Caco-2 (cell line): ENCODE data around the gene PTGER2. TPM values are rescaled to one million over a fixed set of nuclear protein-coding genes. Genes with fewer than 3 reads are reported as not detected.

Experiments
- BruUV-seq: library from RNA; stranded (reverse); fragments of 400-500 nt; replicated peaks from 2 replicates; lab custom pipeline; 2021; lab: Mats Ljungman, UMichigan
- CTCF ChIA-PET: fragments of 300-600 bp; sonication (Branson Sonifier 250); formaldehyde crosslinking; loops from one replicate; lab custom pipeline; 2022; ENCODE audit warnings: antibody characterized with exemption; lab: Charles Lee
- POLR2A ChIA-PET: fragments of 300-600 bp; sonication (Branson Sonifier 250); formaldehyde crosslinking; loops from one replicate; lab custom pipeline; 2022; ENCODE audit warnings: antibody characterized with exemption; lab: Charles Lee
- DNase-seq, 2 experiments: peaks; one replicate each; pipeline versions ENCODE4 v3.0.0 to v3.0.0-alpha.2; 2020 to 2022
- H3K27me3 ChIP-seq: replicated peaks from 2 replicates; pipeline ENCODE4 v1.6.0; 2011; ENCODE audit warnings: low read length; ENCODE audit not compliant: control insufficient read depth, insufficient read depth
- H3K36me3 ChIP-seq: 2 replicates; pipeline ENCODE4 v1.5.1; 2011; ENCODE audit warnings: low read length; ENCODE audit not compliant: control insufficient read depth, insufficient read depth
- H3K4me1 ChIP-seq: fragments of 250-450 bp; sonication (Bioruptor Pico); 2 replicates; pipeline ENCODE4 v1.5.1; 2020; ENCODE audit warnings: mild to moderate bottlenecking
- H3K4me3 ChIP-seq: 2 replicates; pipeline ENCODE4 v1.5.1; 2011; ENCODE audit warnings: low read depth, mild to moderate bottlenecking, control low read depth, low read length
- H3K9me3 ChIP-seq: fragments of 250-450 bp; sonication (Bioruptor Pico); 2 replicates; pipeline ENCODE4 v1.5.1; 2020; ENCODE audit warnings: mild to moderate bottlenecking, moderate library complexity
- H3K27ac Mint-ChIP-seq: one replicate; pipeline ENCODE4 v1.8.0; 2022; ENCODE audit warnings: mixed read lengths; ENCODE audit not compliant: unreplicated experiment
- H3K27me3 Mint-ChIP-seq: one replicate; pipeline ENCODE4 v1.8.0; 2022; ENCODE audit warnings: mixed read lengths; ENCODE audit not compliant: insufficient read depth, unreplicated experiment
- H3K36me3 Mint-ChIP-seq: one replicate; pipeline ENCODE4 v1.8.0; 2022; ENCODE audit warnings: mild to moderate bottlenecking, mixed read lengths; ENCODE audit not compliant: insufficient read depth, unreplicated experiment
- H3K4me1 Mint-ChIP-seq: one replicate; pipeline ENCODE4 v1.8.0; 2022; ENCODE audit warnings: low read depth, mixed read lengths; ENCODE audit not compliant: unreplicated experiment
- H3K4me3 Mint-ChIP-seq: one replicate; pipeline ENCODE4 v1.8.0; 2022; ENCODE audit warnings: mild to moderate bottlenecking, moderate library complexity, mixed read lengths; ENCODE audit not compliant: unreplicated experiment
- H3K9me3 Mint-ChIP-seq: one replicate; pipeline ENCODE4 v1.8.0; 2022; ENCODE audit warnings: mixed read lengths; ENCODE audit not compliant: unreplicated experiment
- intact Hi-C: fragments of 100-400 bp; cut with micrococcal nuclease; formaldehyde crosslinking; loops from one replicate; pipeline ENCODE4 v1.10.0; 2022; ENCODE audit not compliant: unreplicated experiment
- total RNA-seq: library from RNA; stranded (reverse); gene quantifications from 2 replicates; pipeline ENCODE4 v1.2.3, GENCODE V29; 2022
- TF ChIP-seq, protein P1 (sequence below), 2 experiments: fragments of 200-600 bp in 1 of 2; IDR thresholded peaks; 1 replicate in 1 of 2; 2 replicates in 1 of 2; pipeline versions ENCODE4 v1.5.1 to v1.8.0; 2011 to 2022; ENCODE audit warnings: antibody characterized with exemption in 1 of 2, control low read depth in 1 of 2, inconsistent platforms in 1 of 2, low read depth in 1 of 2, low read length in 1 of 2, mild to moderate bottlenecking in 1 of 2, moderate library complexity in 1 of 2; ENCODE audit not compliant: insufficient read depth in 1 of 2, severe bottlenecking in 1 of 2, unreplicated experiment in 1 of 2

Gene PTGER2
- total RNA-seq, 1 experiment from 2014 or later: 0.27 TPM

GRCh38 chr14:52354242-52354641 is 40.1 kb downstream of the PTGER2 start:
- no peaks in the 10 kb centered on the region for H3K9me3 ChIP-seq
- H3K27me3 ChIP-seq: no peaks in the 10 kb centered on the region
- CTCF ChIA-PET: no interaction called here
- Mint-ChIP-seq H3K4me3 (no peak overlapping the region), H3K27me3 (peaks cover 3% of the 10 kb centered on the region), H3K9me3 (no peaks in the 10 kb centered on the region), H3K4me1 (no peaks in the 10 kb centered on the region), H3K27ac (no peak overlapping the region), H3K36me3 (no peaks in the 10 kb centered on the region)
- DNase-seq: no peak
- TF ChIP-seq, protein P1, sequence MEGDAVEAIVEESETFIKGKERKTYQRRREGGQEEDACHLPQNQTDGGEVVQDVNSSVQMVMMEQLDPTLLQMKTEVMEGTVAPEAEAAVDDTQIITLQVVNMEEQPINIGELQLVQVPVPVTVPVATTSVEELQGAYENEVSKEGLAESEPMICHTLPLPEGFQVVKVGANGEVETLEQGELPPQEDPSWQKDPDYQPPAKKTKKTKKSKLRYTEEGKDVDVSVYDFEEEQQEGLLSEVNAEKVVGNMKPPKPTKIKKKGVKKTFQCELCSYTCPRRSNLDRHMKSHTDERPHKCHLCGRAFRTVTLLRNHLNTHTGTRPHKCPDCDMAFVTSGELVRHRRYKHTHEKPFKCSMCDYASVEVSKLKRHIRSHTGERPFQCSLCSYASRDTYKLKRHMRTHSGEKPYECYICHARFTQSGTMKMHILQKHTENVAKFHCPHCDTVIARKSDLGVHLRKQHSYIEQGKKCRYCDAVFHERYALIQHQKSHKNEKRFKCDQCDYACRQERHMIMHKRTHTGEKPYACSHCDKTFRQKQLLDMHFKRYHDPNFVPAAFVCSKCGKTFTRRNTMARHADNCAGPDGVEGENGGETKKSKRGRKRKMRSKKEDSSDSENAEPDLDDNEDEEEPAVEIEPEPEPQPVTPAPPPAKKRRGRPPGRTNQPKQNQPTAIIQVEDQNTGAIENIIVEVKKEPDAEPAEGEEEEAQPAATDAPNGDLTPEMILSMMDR (IDR thresholded peaks at IDR 0.05; ENCODE audit: insufficient read depth in 1 of 2, low read depth in 1 of 2, low read length in 1 of 2, severe bottlenecking in 1 of 2, unreplicated experiment in 1 of 2): no peak
- no TSS peak for BruUV-seq
- intact Hi-C loops: no loop called here
- no peak overlapping the region for H3K4me3 ChIP-seq
- no peaks in the 10 kb centered on the region for H3K4me1 ChIP-seq
- POLR2A ChIA-PET: no interaction called here
- H3K36me3 ChIP-seq: no peaks in the 10 kb centered on the region

- Mint-ChIP-seq H3K27ac (no peak overlapping the region), H3K27me3 (peaks cover 3% of the 10 kb centered on the region), H3K9me3 (no peaks in the 10 kb centered on the region), H3K4me1 (no peaks in the 10 kb centered on the region), H3K4me3 (no peak overlapping the region), H3K36me3 (no peaks in the 10 kb centered on the region)
- ChIA-PET CTCF (no interaction called here), POLR2A (no interaction called here)
- no peaks in the 10 kb centered on the region for H3K9me3 ChIP-seq
- H3K4me3 ChIP-seq: no peak overlapping the region
- TF ChIP-seq, protein P1 (IDR thresholded peaks at IDR 0.05; ENCODE audit: insufficient read depth in 1 of 2, low read depth in 1 of 2, low read length in 1 of 2, severe bottlenecking in 1 of 2, unreplicated experiment in 1 of 2): no peak
- H3K4me1 ChIP-seq: no peaks in the 10 kb centered on the region
- H3K36me3 ChIP-seq: no peaks in the 10 kb centered on the region
- no TSS peak for BruUV-seq
- H3K27me3 ChIP-seq: no peaks in the 10 kb centered on the region
- intact Hi-C loops: no loop called here
- DNase-seq: no peak
Measured at GRCh38 chr14:52355016-52355431, 40.9 kb downstream of the PTGER2 start.

DNA sequence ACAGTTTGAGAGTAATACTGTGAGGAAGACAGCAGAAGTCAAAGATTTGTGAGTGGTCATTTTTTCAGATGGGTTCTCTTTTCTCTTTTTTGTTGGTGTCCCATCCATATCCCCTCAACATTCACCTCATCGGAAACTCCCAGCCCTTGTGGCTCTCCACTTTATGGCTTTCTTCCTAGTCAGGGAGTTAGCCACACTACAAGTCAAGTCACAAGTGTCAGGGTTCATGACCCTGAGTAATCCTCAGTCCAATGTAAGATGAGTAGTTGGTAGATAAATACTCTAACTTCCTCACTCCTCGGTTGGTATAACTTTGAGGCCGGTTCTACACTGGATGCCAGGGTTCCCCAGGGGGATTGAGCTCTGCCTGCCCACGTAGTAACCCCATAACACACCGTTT is 41.4 kb downstream of the PTGER2 start:
- Mint-ChIP-seq H3K27me3 (peaks cover 3% of the 10 kb centered on the region), H3K27ac (no peak overlapping the region), H3K4me1 (no peaks in the 10 kb centered on the region), H3K9me3 (no peaks in the 10 kb centered on the region), H3K4me3 (no peak overlapping the region), H3K36me3 (no peaks in the 10 kb centered on the region)
- ChIA-PET CTCF (no interaction called here), POLR2A (no interaction called here)
- TF ChIP-seq, protein P1 (IDR thresholded peaks at IDR 0.05; ENCODE audit: insufficient read depth in 1 of 2, low read depth in 1 of 2, low read length in 1 of 2, severe bottlenecking in 1 of 2, unreplicated experiment in 1 of 2): no peak
- Histone ChIP-seq H3K27me3 (no peaks in the 10 kb centered on the region), H3K36me3 (no peaks in the 10 kb centered on the region), H3K4me3 (no peak overlapping the region), H3K9me3 (no peaks in the 10 kb centered on the region), H3K4me1 (no peaks in the 10 kb centered on the region)
- DNase-seq: no peak
- no TSS peak for BruUV-seq
- intact Hi-C loops: no loop called here
